ENCODE measurements around the gene MAP2K2. TPM values are rescaled to one million over a fixed set of nuclear protein-coding genes. Genes with fewer than 3 reads are reported as not detected.

The MAP2K2 gene
- total and polyA plus RNA-seq, 11 donors, result 95.3 to 204 (median 118) TPM

- WGBS, 4 donors, result 35 to 62% (median 41%) methylated on average over 10 to 30 of the region's 30 CpGs
- Histone ChIP-seq H3K36me3 (peaks cover 0 to 32% (median 15%) of the 10 kb centered on the region in 9 donors), H3K27ac (peak overlapping the region; percentile 87 to 99 (median 98)), H3K4me3 (peak overlapping the region; percentile 3 to 84 (median 50)), H3K27me3 (no peaks in the 10 kb centered on the region), H3K9me3 (no peaks in the 10 kb centered on the region), H3K4me1 (peaks cover 21 to 76% (median 63%) of the 10 kb centered on the region in 12 donors)
- peak in 1 of 4 donors; percentile 1 for ATAC-seq
- TF ChIP-seq POLR2A (IDR thresholded peaks at IDR 0.05) (no peak), CTCF (IDR thresholded peaks at IDR 0.05) (peak in 1 of 12 donors; percentile 1)
- DNase-seq, result peak in 2 of 5 donors; percentile 42 to 50
- intact Hi-C loops (cut with DNase I), result loop anchor here in 2 of 10 donors (5.0 kb wide), 2 partner anchors 37 to 42 kb away; no protein-coding TSS in a partner anchor
These were observed 65.0 kb downstream of the MAP2K2 start for GRCh38 chr19:4058693-4059452.

DNA sequence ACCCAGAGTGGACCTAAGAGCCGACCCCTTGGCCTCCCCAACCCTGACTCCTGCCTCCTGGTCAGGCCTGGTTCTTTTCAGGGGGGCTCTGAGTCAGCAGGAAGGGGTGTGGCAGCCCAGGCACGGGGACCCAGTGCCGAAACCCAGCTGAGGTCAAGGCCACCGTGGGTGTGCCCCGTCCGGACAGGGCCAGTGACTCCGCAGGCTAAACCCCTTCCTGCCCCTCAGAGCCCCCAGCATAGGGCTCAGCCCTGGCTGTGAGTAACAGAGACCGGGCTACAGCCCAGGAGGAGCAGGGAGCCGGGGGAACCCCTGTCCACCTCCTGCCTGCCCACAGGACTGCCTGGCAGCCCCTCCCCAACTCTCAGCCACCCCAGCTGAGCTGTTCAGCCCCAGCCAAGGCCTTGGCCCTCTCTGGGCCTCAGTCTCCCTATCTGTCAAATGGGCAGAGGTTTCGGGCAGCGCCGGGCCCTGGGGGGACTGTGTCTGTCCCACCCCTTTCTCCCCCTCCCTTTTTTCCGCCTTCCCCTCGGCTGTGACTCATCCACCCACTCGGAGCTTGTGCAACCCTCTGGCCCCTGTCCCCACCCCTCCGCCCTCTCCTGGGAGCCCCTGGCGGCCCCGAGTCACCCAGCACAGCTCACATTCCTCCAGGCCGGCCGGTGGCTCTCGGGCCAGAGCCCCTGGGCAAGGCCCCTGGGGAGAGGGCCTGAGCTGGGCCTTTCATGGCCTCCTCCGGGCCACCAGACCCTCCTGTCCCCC, 65.8 kb downstream of the MAP2K2 start:
- no peaks in the 10 kb centered on the region for H3K27me3 ChIP-seq
- intact Hi-C loops (cut with DNase I), result loop anchor here in 2 of 10 donors (5.0 kb wide), 2 partner anchors 36 to 41 kb away; no protein-coding TSS in a partner anchor
- 32 to 49% (median 40%) methylated on average over 21 to 22 of the region's 22 CpGs for WGBS, 4 donors
- H3K36me3 ChIP-seq, result peaks cover 0 to 34% (median 22%) of the 10 kb centered on the region in 9 donors
- peak; percentile 64 to 71 (median 70) for ATAC-seq
- TF ChIP-seq CTCF (IDR thresholded peaks at IDR 0.05) (peak in 3 of 12 donors; percentile 13 to 22 (median 20)), POLR2A (IDR thresholded peaks at IDR 0.05) (peak in 1 of 2 donors; percentile 9)
- H3K27ac ChIP-seq, result peak overlapping the region; percentile 87 to 99 (median 98)
- peaks cover 16 to 76% (median 60%) of the 10 kb centered on the region in 12 donors for H3K4me1 ChIP-seq
- H3K4me3 ChIP-seq, result peak overlapping the region in 10 of 12 donors; percentile 10 to 84 (median 60)
- no peaks in the 10 kb centered on the region for H3K9me3 ChIP-seq
- DNase-seq, result peak; percentile 83 to 93 (median 89)

- DNase-seq, result peak in 1 of 5 donors; percentile 18
- TF ChIP-seq CTCF (IDR thresholded peaks at IDR 0.05) (no peak), POLR2A (IDR thresholded peaks at IDR 0.05) (no peak)
- Histone ChIP-seq H3K36me3 (peaks cover 0 to 59% (median 38%) of the 10 kb centered on the region in 9 donors), H3K27ac (no peak overlapping the region), H3K27me3 (no peaks in the 10 kb centered on the region), H3K4me1 (peaks cover 11 to 69% (median 43%) of the 10 kb centered on the region in 12 donors), H3K4me3 (no peak overlapping the region), H3K9me3 (no peaks in the 10 kb centered on the region)
- WGBS, 4 donors, result 94 to 96% (median 95%) methylated on average over 20 of the region's 20 CpGs
- intact Hi-C loops (cut with DNase I), result loop anchor here in 2 of 10 donors (5.0 kb wide), 2 partner anchors 33 to 38 kb away; no protein-coding TSS in a partner anchor
- no peak for ATAC-seq
These were observed 68.7 kb downstream of the MAP2K2 start for GRCh38 chr19:4055209-4055552.
